IMR-90 (cell line): ENCODE results near the gene LCN2. TPM values are rescaled to one million over a fixed set of nuclear protein-coding genes. Genes with fewer than 3 reads are reported as not detected.

Source experiments
- ATAC-seq: fragments of 200-7000 bp; cut with Tn5 transposase; 2 replicates; pipeline ENCODE4 v1.9.1; 2020; ENCODE audit warnings: low read depth, mild to moderate bottlenecking, moderate library complexity
- BruUV-seq: library from RNA; stranded (reverse); fragments of 400-500 nt; replicated peaks from 2 replicates; lab custom pipeline; 2021; lab: Mats Ljungman, UMichigan
- CTCF ChIA-PET: fragments of 300-600 bp; formaldehyde crosslinking; extraction: SDS; loops from one replicate; lab custom pipeline; 2021; ENCODE audit warnings: antibody characterized with exemption; lab: Yijun Ruan, JAX
- POLR2A ChIA-PET: fragments of 300-600 bp; sonication (Branson Sonifier 250); formaldehyde crosslinking; loops from one replicate; lab custom pipeline; 2022; ENCODE audit warnings: antibody characterized with exemption; ENCODE audit not compliant: unreplicated experiment; lab: Charles Lee
- DNase-seq: peaks from one replicate; pipeline ENCODE4 v3.0.0; 2013
- H2AFZ ChIP-seq: replicated peaks from 2 replicates; pipeline ENCODE3; 2013; ENCODE audit warnings: low read length, mild to moderate bottlenecking; ENCODE audit not compliant: poor library complexity
- H2AK5ac ChIP-seq: 2 replicates; pipeline ENCODE4 v1.6.1; 2013; ENCODE audit warnings: low read depth, low read length, inconsistent platforms
- H2AK9ac ChIP-seq: replicated peaks from 2 replicates; pipeline ENCODE3; 2013; ENCODE audit warnings: mild to moderate bottlenecking, low read depth, low read length, moderate library complexity; ENCODE audit not compliant: poor library complexity
- H2BK120ac ChIP-seq: 2 replicates; pipeline ENCODE4 v1.6.1; 2013; ENCODE audit warnings: low read depth, low read length, inconsistent platforms
- H2BK15ac ChIP-seq: 3 replicates; pipeline ENCODE4 v1.6.1; 2013; ENCODE audit warnings: low read depth, low read length, inconsistent platforms
- H2BK20ac ChIP-seq: 2 replicates; pipeline ENCODE4 v1.6.1; 2013; ENCODE audit warnings: low read depth, mild to moderate bottlenecking, inconsistent platforms, low read length, moderate library complexity
- H2BK5ac ChIP-seq: 2 replicates; pipeline ENCODE4 v1.6.1; 2013; ENCODE audit warnings: mild to moderate bottlenecking, low read depth, low read length, inconsistent platforms; ENCODE audit not compliant: poor library complexity, severe bottlenecking
- H3K14ac ChIP-seq: replicated peaks from 2 replicates; pipeline ENCODE4 v1.6.1; 2013; ENCODE audit warnings: low read depth, low read length, inconsistent platforms
- H3K18ac ChIP-seq: 2 replicates; pipeline ENCODE4 v1.6.1; 2013; ENCODE audit warnings: low read depth, low read length, control low read depth
- H3K23ac ChIP-seq: 2 replicates; pipeline ENCODE4 v1.6.1; 2013; ENCODE audit warnings: low read depth, low read length, inconsistent platforms
- H3K27ac ChIP-seq: 2 replicates; pipeline ENCODE4 v1.5.1; 2013; ENCODE audit warnings: mild to moderate bottlenecking, control low read depth, low read length; ENCODE audit not compliant: insufficient read depth
- H3K27me3 ChIP-seq: 2 replicates; pipeline ENCODE4 v1.6.1; 2013; ENCODE audit warnings: low read length; ENCODE audit not compliant: control insufficient read depth, insufficient read depth
- H3K36me3 ChIP-seq: 2 replicates; pipeline ENCODE4 v1.6.1; 2013; ENCODE audit warnings: low read length, mixed read lengths; ENCODE audit not compliant: control insufficient read depth, insufficient read depth
- H3K4ac ChIP-seq: 2 replicates; pipeline ENCODE4 v1.6.1; 2013; ENCODE audit warnings: low read depth, low read length, inconsistent platforms
- H3K4me1 ChIP-seq: 2 replicates; pipeline ENCODE4 v1.6.1; 2013; ENCODE audit warnings: low read length, mixed read lengths; ENCODE audit not compliant: control insufficient read depth, insufficient read depth
- H3K4me2 ChIP-seq: 2 replicates; pipeline ENCODE4 v1.6.1; 2013; ENCODE audit warnings: low read depth, mild to moderate bottlenecking, control low read depth, low read length, moderate library complexity
- H3K4me3 ChIP-seq: 2 replicates; pipeline ENCODE4 v1.5.1; 2013; ENCODE audit warnings: low read depth, mild to moderate bottlenecking, control low read depth, low read length, moderate library complexity; ENCODE audit not compliant: insufficient read depth
- H3K56ac ChIP-seq: 2 replicates; pipeline ENCODE4 v1.6.1; 2013; ENCODE audit warnings: low read length, inconsistent platforms; ENCODE audit not compliant: insufficient read depth; ENCODE audit errors: extremely low read depth
- H3K79me1 ChIP-seq, 2 experiments: 2 replicates each; pipeline ENCODE4 v1.6.1; 2013; ENCODE audit warnings: low read length in 2 of 2, inconsistent platforms in 1 of 2, low read depth in 1 of 2
- H3K9ac ChIP-seq: 2 replicates; pipeline ENCODE4 v1.6.1; 2013; ENCODE audit warnings: low read depth, low read length, control low read depth
- H3K9me1 ChIP-seq: 2 replicates; pipeline ENCODE4 v1.6.1; 2013; ENCODE audit warnings: low read length, inconsistent platforms; ENCODE audit not compliant: insufficient read depth
- H3K9me3 ChIP-seq: 2 replicates; pipeline ENCODE4 v1.6.1; 2013; ENCODE audit warnings: low read length; ENCODE audit not compliant: control insufficient read depth, insufficient read depth
- H4K20me1 ChIP-seq: 2 replicates; pipeline ENCODE4 v1.6.1; 2013; ENCODE audit warnings: low read length, inconsistent platforms; ENCODE audit not compliant: insufficient read depth
- H4K5ac ChIP-seq: 2 replicates; pipeline ENCODE4 v1.6.1; 2013; ENCODE audit warnings: mild to moderate bottlenecking, low read depth, low read length, control low read depth
- H4K8ac ChIP-seq, 2 experiments: 2 replicates each; pipeline ENCODE4 v1.6.1; 2013; ENCODE audit warnings: low read depth in 2 of 2, low read length in 2 of 2, control low read depth in 1 of 2, inconsistent platforms in 1 of 2
- H4K91ac ChIP-seq: 2 replicates; pipeline ENCODE4 v1.6.1; 2013; ENCODE audit warnings: low read depth, low read length, inconsistent platforms; ENCODE audit not compliant: insufficient read depth
- BHLHE40 ChIP-seq: fragments of 150-350 bp; IDR thresholded peaks from 2 replicates; pipeline ENCODE4 v1.6.1; 2016; ENCODE audit warnings: mild to moderate bottlenecking, low read depth, low read length
- CEBPB ChIP-seq: IDR thresholded peaks from 2 replicates; pipeline ENCODE4 v1.6.1; 2012; ENCODE audit warnings: low read depth, low read length, improper control_type of control experiment
- CTCF ChIP-seq: conservative IDR thresholded peaks from 2 replicates; pipeline ENCODE4 v1.5.1; 2012; ENCODE audit warnings: mild to moderate bottlenecking, low read depth, low read length, improper control_type of control experiment
- FOS ChIP-seq: fragments of 150-350 bp; IDR thresholded peaks from 2 replicates; pipeline ENCODE4 v1.6.1; 2016; ENCODE audit warnings: low read depth, low read length
- MAFK ChIP-seq: IDR thresholded peaks from 2 replicates; pipeline ENCODE4 v1.6.1; 2012; ENCODE audit warnings: low read depth, low read length, improper control_type of control experiment
- MAZ ChIP-seq: IDR thresholded peaks from 2 replicates; pipeline ENCODE4 v1.6.1; 2012; ENCODE audit warnings: low read depth, mild to moderate bottlenecking, low read length, improper control_type of control experiment, moderate library complexity, borderline replicate concordance
- NFE2L2 ChIP-seq: fragments of 150-350 bp; IDR thresholded peaks from 2 replicates; pipeline ENCODE4 v1.6.1; 2016; ENCODE audit warnings: low read depth, mild to moderate bottlenecking, low read length
- RAD21 ChIP-seq: IDR thresholded peaks from 2 replicates; pipeline ENCODE4 v1.6.1; 2012; ENCODE audit warnings: low read length, improper control_type of control experiment
- RCOR1 ChIP-seq: IDR thresholded peaks from 2 replicates; pipeline ENCODE4 v1.6.1; 2012; ENCODE audit warnings: mild to moderate bottlenecking, low read length, improper control_type of control experiment; ENCODE audit not compliant: insufficient replicate concordance
- RFX5 ChIP-seq: IDR thresholded peaks from 2 replicates; pipeline ENCODE4 v1.8.0; 2012; ENCODE audit warnings: low read depth, mild to moderate bottlenecking, low read length, moderate library complexity
- SMC3 ChIP-seq: fragments of 150-350 bp; IDR thresholded peaks from 2 replicates; pipeline ENCODE4 v1.6.1; 2016; ENCODE audit warnings: low read depth, mild to moderate bottlenecking, antibody characterized with exemption, low read length, moderate library complexity
- USF2 ChIP-seq: fragments of 150-350 bp; IDR thresholded peaks from 2 replicates; pipeline ENCODE4 v1.6.1; 2017; ENCODE audit warnings: mild to moderate bottlenecking, antibody characterized with exemption, low read length, low read depth
- WGBS, 2 experiments: methylation state at CpG; one replicate each; pipeline versions ENCODE4 v1.1.5 to v1.1.7; 2013; ENCODE audit warnings: missing lambda C conversion rate in 2 of 2; ENCODE audit not compliant: insufficient read length in 1 of 2; ENCODE audit errors: extremely low coverage in 2 of 2; 5-methylcytosine and 5-hydroxymethylcytosine counted together
- dilution Hi-C: fragments of 300-500 bp; cut with HindIII; formaldehyde crosslinking; loops from one replicate; pipeline ENCODE4 v1.14.3; 2018; ENCODE audit warnings: low sequenced_read_pairs; ENCODE audit not compliant: unreplicated experiment
- in situ Hi-C: fragments of 300-500 bp; cut with MboI; formaldehyde crosslinking; loops from 3 replicates; pipeline ENCODE4 v1.14.3; 2019; ENCODE audit warnings: low sequenced_read_pairs, inconsistent platforms, mixed read lengths
- intact Hi-C: fragments of 100-400 bp; cut with micrococcal nuclease; formaldehyde crosslinking; loops from 2 replicates; pipeline ENCODE4 v1.10.0; 2022
- polyA plus RNA-seq, 3 experiments: library from polyadenylated mRNA; depleted of rRNA; stranded (reverse); fragments of >200 nt; gene quantifications; 2 replicates each; pipeline ENCODE4 v1.2.3, GENCODE V29; 2012; ENCODE audit warnings: low replicate concordance in 1 of 3
- total RNA-seq: library from RNA; depleted of rRNA; stranded (reverse); fragments of >200 nt; gene quantifications from 2 replicates; pipeline ENCODE4 v1.2.3, GENCODE V29; 2012

The LCN2 gene
- total and polyA plus RNA-seq, 2 of the 4 experiments (the other 2 are of a cell fraction) = not detected

- Histone ChIP-seq H3K18ac (no peak overlapping the region), H3K9me1 (peaks cover 25% of the 10 kb centered on the region; the same call in 1 of the 2 replicates), H3K9ac (no peak overlapping the region), H2AFZ (no peak overlapping the region), H3K14ac (no peak overlapping the region), H3K4me3 (no peak overlapping the region), H3K27me3 (no peaks in the 10 kb centered on the region), H2BK120ac (no peak overlapping the region), H2AK9ac (peak overlapping the region; percentile 34), H3K27ac (no peak overlapping the region), H2BK20ac (no peak overlapping the region), H2BK5ac (no peak overlapping the region), H3K36me3 (peaks cover 51% of the 10 kb centered on the region), H4K91ac (no peak overlapping the region), H4K20me1 (peaks cover 45% of the 10 kb centered on the region), H3K4ac (no peak overlapping the region), H3K4me2 (no peak overlapping the region), H3K56ac (no peak overlapping the region), H3K79me1 (peaks cover 31 to 87% of the 10 kb centered on the region in 2 experiments), H3K4me1 (peaks cover 25% of the 10 kb centered on the region), H3K23ac (no peak overlapping the region), H4K8ac (no peak overlapping the region), H3K9me3 (no peaks in the 10 kb centered on the region), H2BK15ac (no peak overlapping the region), H2AK5ac (no peak overlapping the region), H4K5ac (no peak overlapping the region)
- TF ChIP-seq NFE2L2 (no peak), USF2 (no peak), MAFK (no peak), RCOR1 (no peak), FOS (no peak), RFX5 (no peak), CEBPB (no peak), BHLHE40 (no peak), RAD21 (no peak), SMC3 (no peak), MAZ (no peak), CTCF (no peak)
- ATAC-seq = no peak
- dilution Hi-C loops = no loop called here
- CTCF ChIA-PET = no interaction called here
- no peak for DNase-seq
- POLR2A ChIA-PET = no interaction called here
- intact Hi-C loops = no loop called here
- in situ Hi-C loops = no loop called here
- WGBS, 2 experiments = 96% methylated on average over 20 of the region's 20 CpGs; no CpG with 5 or more reads in 1 of the 2 experiments
- no TSS peak for BruUV-seq
Measured at GRCh38 chr9:128101690-128102089, 47.6 kb upstream of the LCN2 start.
